IMR-90 (cell line): ENCODE measurements around the gene FLT3.

Experiments
- MXI1 ChIP-seq: IDR thresholded peaks from 2 replicates; pipeline ENCODE4 v1.6.1; 2012; ENCODE audit warnings: low read depth, mild to moderate bottlenecking, low read length, moderate library complexity, borderline replicate concordance
- POLR2A ChIP-seq: IDR thresholded peaks from 2 replicates; pipeline ENCODE4 v1.6.1; 2012; ENCODE audit warnings: mild to moderate bottlenecking, low read depth, low read length
- TF ChIP-seq, protein P1 (sequence below): conservative IDR thresholded peaks from 2 replicates; pipeline ENCODE4 v1.5.1; 2012; ENCODE audit warnings: mild to moderate bottlenecking, low read depth, low read length, improper control_type of control experiment

DNA sequence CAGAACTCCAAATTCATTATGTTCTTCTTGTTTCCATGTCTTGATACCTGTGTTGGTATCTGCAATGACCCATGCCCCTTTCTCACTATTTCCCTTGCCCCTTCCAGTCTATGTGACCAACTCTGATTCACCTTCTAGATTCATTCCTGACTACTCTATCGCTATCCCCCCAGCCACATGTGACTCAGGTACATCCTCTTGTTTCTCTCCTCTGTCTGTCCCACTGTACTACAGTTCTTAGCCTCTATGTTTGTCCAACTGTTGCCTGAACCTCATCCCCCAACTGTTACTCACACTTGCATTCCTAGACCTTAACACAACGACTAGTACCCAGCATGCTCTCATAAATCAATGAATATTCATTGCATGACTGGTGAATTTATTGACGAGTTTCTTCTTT, 10.0 kb upstream of the FLT3 start:
- TF ChIP-seq, protein P1, sequence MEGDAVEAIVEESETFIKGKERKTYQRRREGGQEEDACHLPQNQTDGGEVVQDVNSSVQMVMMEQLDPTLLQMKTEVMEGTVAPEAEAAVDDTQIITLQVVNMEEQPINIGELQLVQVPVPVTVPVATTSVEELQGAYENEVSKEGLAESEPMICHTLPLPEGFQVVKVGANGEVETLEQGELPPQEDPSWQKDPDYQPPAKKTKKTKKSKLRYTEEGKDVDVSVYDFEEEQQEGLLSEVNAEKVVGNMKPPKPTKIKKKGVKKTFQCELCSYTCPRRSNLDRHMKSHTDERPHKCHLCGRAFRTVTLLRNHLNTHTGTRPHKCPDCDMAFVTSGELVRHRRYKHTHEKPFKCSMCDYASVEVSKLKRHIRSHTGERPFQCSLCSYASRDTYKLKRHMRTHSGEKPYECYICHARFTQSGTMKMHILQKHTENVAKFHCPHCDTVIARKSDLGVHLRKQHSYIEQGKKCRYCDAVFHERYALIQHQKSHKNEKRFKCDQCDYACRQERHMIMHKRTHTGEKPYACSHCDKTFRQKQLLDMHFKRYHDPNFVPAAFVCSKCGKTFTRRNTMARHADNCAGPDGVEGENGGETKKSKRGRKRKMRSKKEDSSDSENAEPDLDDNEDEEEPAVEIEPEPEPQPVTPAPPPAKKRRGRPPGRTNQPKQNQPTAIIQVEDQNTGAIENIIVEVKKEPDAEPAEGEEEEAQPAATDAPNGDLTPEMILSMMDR = no peak
- TF ChIP-seq POLR2A = no peak
- no peak for TF ChIP-seq MXI1
